Raji (cell line): ENCODE results near the gene RBPMS2.

ENCODE experiments used
- POLR2A ChIP-seq: IDR thresholded peaks from 2 replicates; pipeline ENCODE4 v1.6.1; 2011; ENCODE audit warnings: low read depth, low read length, control low read depth; ENCODE audit not compliant: insufficient read depth

Gene RBPMS2

GRCh38 chr15:64775551-64776401 is at the start of gene RBPMS2:
RBPMS2 (minus strand) TSS chr15:64775589; CDS start chr15:64775319, 270 bp downstream.
- no peak for TF ChIP-seq POLR2A

GRCh38 chr15:64824929-64825430 is 49.6 kb upstream of the RBPMS2 start:
- no peak for TF ChIP-seq POLR2A

GRCh38 chr15:64816452-64816851 is 41.1 kb upstream of the RBPMS2 start:
- no peak for TF ChIP-seq POLR2A

- TF ChIP-seq POLR2A, result no peak
Measured at GRCh38 chr15:64813075-64813474, 37.7 kb upstream of the RBPMS2 start.

- TF ChIP-seq POLR2A, result no peak
Measured at GRCh38 chr15:64810497-64811326, 35.3 kb upstream of the RBPMS2 start.

GRCh38 chr15:64809649-64810496 is 34.5 kb upstream of the RBPMS2 start:
- TF ChIP-seq POLR2A, result no peak

GRCh38 chr15:64808785-64809453 is 33.5 kb upstream of the RBPMS2 start:
- no peak for TF ChIP-seq POLR2A

- TF ChIP-seq POLR2A, result no peak
Measured at GRCh38 chr15:64807751-64808222, 32.4 kb upstream of the RBPMS2 start.

GRCh38 chr15:64807051-64807749 is 31.8 kb upstream of the RBPMS2 start:
- no peak for TF ChIP-seq POLR2A

- TF ChIP-seq POLR2A, result no peak
Measured at GRCh38 chr15:64806509-64806908, 31.1 kb upstream of the RBPMS2 start.

- TF ChIP-seq POLR2A, result no peak
Measured at GRCh38 chr15:64804619-64805018, 29.2 kb upstream of the RBPMS2 start.

GRCh38 chr15:64803526-64803925 is 28.1 kb upstream of the RBPMS2 start:
- TF ChIP-seq POLR2A, result no peak

GRCh38 chr15:64800476-64800875 is 25.1 kb upstream of the RBPMS2 start:
- TF ChIP-seq POLR2A, result no peak

- TF ChIP-seq POLR2A, result no peak
Measured at GRCh38 chr15:64792282-64792681, 16.9 kb upstream of the RBPMS2 start.
